Activated B cell treated with CpG ODN at 0.5 μM for 24 hours (primary cell): Measurements from ENCODE around the gene NFIA. TPM values are rescaled to one million over a fixed set of nuclear protein-coding genes. Genes with fewer than 3 reads are reported as not detected.

Experiments used
- ATAC-seq: fragments of 200-7000 bp; cut with Tn5 transposase; one replicate; pipeline ENCODE4 v1.10.0; 2021; ENCODE audit warnings: low read depth, mild to moderate bottlenecking, moderate library complexity
- CTCF ChIA-PET: fragments of 350-600 bp; sonication (Branson Sonifier 250); formaldehyde crosslinking; loops from one replicate; lab custom pipeline; 2021; ENCODE audit warnings: antibody characterized with exemption; lab: Charles Lee
- POLR2A ChIA-PET: fragments of 350-600 bp; sonication (Branson Sonifier 250); formaldehyde crosslinking; loops from one replicate; lab custom pipeline; 2021; ENCODE audit warnings: antibody characterized with exemption; lab: Charles Lee
- DNase-seq: peaks from one replicate; pipeline ENCODE4 v3.0.0; 2022
- H3K27ac Mint-ChIP-seq: one replicate; pipeline ENCODE4 v1.8.0; 2020; ENCODE audit warnings: mixed read lengths
- H3K27me3 Mint-ChIP-seq: one replicate; pipeline ENCODE4 v1.8.0; 2021; ENCODE audit warnings: mixed read lengths
- H3K36me3 Mint-ChIP-seq: one replicate; pipeline ENCODE4 v1.8.0; 2021; ENCODE audit warnings: low read depth, mixed read lengths
- H3K4me1 Mint-ChIP-seq: one replicate; pipeline ENCODE4 v1.8.0; 2021; ENCODE audit warnings: mixed read lengths
- H3K4me3 Mint-ChIP-seq: one replicate; pipeline ENCODE4 v1.8.0; 2020; ENCODE audit warnings: mild to moderate bottlenecking, mixed read lengths
- H3K9me3 Mint-ChIP-seq: one replicate; pipeline ENCODE4 v1.8.0; 2020; ENCODE audit warnings: mixed read lengths
- CTCF ChIP-seq: fragments of 200-600 bp; IDR thresholded peaks from one replicate; pipeline ENCODE4 v1.8.0; 2022; ENCODE audit warnings: antibody characterized with exemption, mild to moderate bottlenecking
- intact Hi-C: fragments of 100-400 bp; cut with micrococcal nuclease; formaldehyde crosslinking; loops from one replicate; pipeline ENCODE4 v1.15.1; 2024
- total RNA-seq: library from RNA; stranded (reverse); gene quantifications from 2 replicates; pipeline ENCODE4 v1.2.3, GENCODE V29; 2022

Gene NFIA
- total RNA-seq, 1 donor from 2014 or later = 0.13 TPM

DNA sequence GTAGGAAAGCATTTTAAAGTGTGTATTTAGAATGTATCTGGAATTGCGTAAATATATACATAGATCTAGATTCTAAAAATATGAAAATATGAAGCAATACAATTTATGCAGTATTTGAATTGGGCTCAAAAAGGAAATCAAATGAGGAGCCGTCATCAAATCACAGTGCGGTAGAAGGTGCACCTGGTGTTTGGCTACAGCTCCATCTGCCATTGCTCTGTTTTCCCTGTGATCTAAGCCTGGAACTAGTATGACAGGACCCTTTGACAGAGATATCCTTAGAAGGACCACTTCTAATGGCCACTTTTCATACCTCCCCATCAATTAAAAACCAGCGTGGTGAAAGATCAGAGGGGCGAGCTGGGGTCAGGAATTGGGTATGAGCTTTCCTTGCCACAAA lies 202.6 kb downstream of the NFIA start:
- Mint-ChIP-seq H3K36me3 (no peaks in the 10 kb centered on the region), H3K9me3 (no peaks in the 10 kb centered on the region), H3K4me1 (peaks cover 2% of the 10 kb centered on the region), H3K27me3 (peaks cover 3% of the 10 kb centered on the region), H3K4me3 (no peak overlapping the region), H3K27ac (no peak overlapping the region)
- POLR2A ChIA-PET = no interaction called here
- no peak for TF ChIP-seq CTCF
- DNase-seq = no peak
- no peak for ATAC-seq
- intact Hi-C loops = no loop called here
- CTCF ChIA-PET = no interaction called here

GRCh38 chr1:61285371-61285885 lies 203.1 kb downstream of the NFIA start:
- no peak overlapping the region for H3K27ac Mint-ChIP-seq
- ChIA-PET POLR2A (no interaction called here), CTCF (no interaction called here)
- no peak for TF ChIP-seq CTCF
- H3K36me3 Mint-ChIP-seq = no peaks in the 10 kb centered on the region
- H3K9me3 Mint-ChIP-seq = no peaks in the 10 kb centered on the region
- H3K27me3 Mint-ChIP-seq = peaks cover 3% of the 10 kb centered on the region
- ATAC-seq (no peak), DNase-seq (no peak)
- H3K4me3 Mint-ChIP-seq = no peak overlapping the region
- intact Hi-C loops = no loop called here
- no peaks in the 10 kb centered on the region for H3K4me1 Mint-ChIP-seq

- intact Hi-C loops = no loop called here
- CTCF ChIA-PET = no interaction called here
Observed at GRCh38 chr1:61287014-61287413, 204.7 kb downstream of the NFIA start.

DNA sequence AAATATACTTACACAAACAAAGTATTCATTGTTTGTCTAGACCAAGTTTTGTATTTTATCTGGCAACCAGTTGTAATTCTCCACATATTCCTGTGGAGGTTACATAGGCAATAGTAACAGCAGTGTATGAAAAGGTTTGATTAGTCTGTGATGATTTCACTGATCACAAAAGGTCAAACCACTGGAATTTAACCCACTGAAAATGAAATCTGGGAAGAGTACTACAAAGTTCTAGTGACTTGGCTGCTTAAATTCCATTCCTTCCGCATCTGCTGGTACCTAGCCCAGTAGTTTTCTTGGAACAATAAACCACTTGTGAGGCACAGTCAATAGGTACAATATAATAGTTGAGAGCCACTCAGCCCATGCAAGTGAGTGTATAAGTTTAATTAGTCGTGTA lies 205.4 kb downstream of the NFIA start:
- no peaks in the 10 kb centered on the region for H3K4me1 Mint-ChIP-seq
- H3K27ac Mint-ChIP-seq = no peak overlapping the region
- no peak overlapping the region for H3K4me3 Mint-ChIP-seq
- ChIA-PET CTCF (no interaction called here), POLR2A (no interaction called here)
- H3K9me3 Mint-ChIP-seq = no peaks in the 10 kb centered on the region
- H3K36me3 Mint-ChIP-seq = no peaks in the 10 kb centered on the region
- DNase-seq = no peak
- ATAC-seq = no peak
- H3K27me3 Mint-ChIP-seq = peaks cover 2% of the 10 kb centered on the region
- no peak for TF ChIP-seq CTCF
- intact Hi-C loops = no loop called here

More at GRCh38 chr1:61287014-61287413, 204.7 kb downstream of the NFIA start:
- Mint-ChIP-seq H3K27ac (no peak overlapping the region), H3K36me3 (no peaks in the 10 kb centered on the region), H3K4me3 (no peak overlapping the region), H3K27me3 (peaks cover 2% of the 10 kb centered on the region), H3K4me1 (no peaks in the 10 kb centered on the region), H3K9me3 (no peaks in the 10 kb centered on the region)
- no peak for ATAC-seq
- DNase-seq = no peak
- POLR2A ChIA-PET = no interaction called here
- TF ChIP-seq CTCF = no peak

DNA sequence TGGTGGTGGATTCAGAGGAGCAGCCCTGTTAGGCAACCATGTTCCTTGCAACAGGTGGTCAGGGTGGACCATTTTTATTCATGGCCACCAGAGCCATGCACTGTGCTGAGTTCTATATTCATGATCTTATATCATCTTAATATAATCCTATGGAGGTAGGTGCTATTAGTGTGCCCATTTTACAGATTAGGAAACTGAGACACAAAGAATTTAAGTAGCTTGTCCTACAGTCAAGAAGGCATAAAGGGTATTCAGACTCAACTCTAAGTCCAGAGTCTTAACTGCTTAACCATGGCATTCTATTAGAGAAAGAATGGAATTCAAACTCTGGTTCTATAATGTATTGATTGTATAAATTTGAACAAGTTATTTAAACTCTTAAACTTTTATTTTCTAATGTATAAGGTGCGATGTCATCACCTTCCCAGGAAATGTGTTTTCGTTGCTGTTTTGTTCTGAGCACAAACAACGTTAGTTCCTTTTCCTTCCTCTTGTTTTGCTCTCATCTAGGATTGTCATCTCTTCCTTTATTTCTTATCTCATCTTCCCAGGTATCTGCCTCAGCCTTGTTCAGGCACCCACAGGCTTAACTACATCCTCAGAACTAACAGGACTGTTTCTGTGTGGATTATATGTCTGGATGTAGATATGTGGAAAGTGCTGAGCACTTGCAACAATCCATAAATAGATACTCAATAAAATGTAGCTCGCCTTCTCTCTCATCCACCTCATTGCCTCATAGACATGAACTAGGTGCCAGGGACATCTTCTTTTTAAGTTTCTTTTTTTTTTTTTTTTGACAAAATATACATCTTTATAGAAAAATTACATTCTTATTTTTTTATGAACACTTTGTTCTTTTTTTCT lies 207.1 kb downstream of the NFIA start:
- H3K27ac Mint-ChIP-seq = no peak overlapping the region
- TF ChIP-seq CTCF = no peak
- no peak overlapping the region for H3K4me3 Mint-ChIP-seq
- no peak for DNase-seq
- no peaks in the 10 kb centered on the region for H3K36me3 Mint-ChIP-seq
- ChIA-PET POLR2A (no interaction called here), CTCF (no interaction called here)
- H3K4me1 Mint-ChIP-seq = no peaks in the 10 kb centered on the region
- intact Hi-C loops = no loop called here
- no peak for ATAC-seq
- no peaks in the 10 kb centered on the region for H3K9me3 Mint-ChIP-seq
- H3K27me3 Mint-ChIP-seq = peaks cover 2% of the 10 kb centered on the region
